Fibroblast of gingiva (primary cell): ENCODE results near the gene PACRG.

Experiments
- DNase-seq: peaks from one replicate; pipeline ENCODE4 v3.0.0-alpha.2; 2011; ENCODE audit warnings: low read depth

The PACRG gene

GRCh38 chr6:163177892-163178420 is 450.2 kb downstream of the PACRG start:
- DNase-seq, result no peak

GRCh38 chr6:163179061-163179460 is 451.3 kb downstream of the PACRG start:
- no peak for DNase-seq

- DNase-seq, result no peak
Observed at GRCh38 chr6:163179721-163180120, 451.9 kb downstream of the PACRG start.

- no peak for DNase-seq
Observed at GRCh38 chr6:163180874-163181541, 453.2 kb downstream of the PACRG start.

- no peak for DNase-seq
Observed at GRCh38 chr6:163181666-163182180, 453.9 kb downstream of the PACRG start.

- no peak for DNase-seq
Observed at GRCh38 chr6:163182696-163183095, 454.9 kb downstream of the PACRG start.

- DNase-seq, result no peak
Observed at GRCh38 chr6:163183806-163184205, 456.0 kb downstream of the PACRG start.

GRCh38 chr6:163185744-163186143 is 458.0 kb downstream of the PACRG start:
- DNase-seq, result no peak

- DNase-seq, result no peak
Observed at GRCh38 chr6:163186527-163186926, 458.8 kb downstream of the PACRG start.

- DNase-seq, result no peak
Observed at GRCh38 chr6:163187201-163187600, 459.4 kb downstream of the PACRG start.

- no peak for DNase-seq
Observed at GRCh38 chr6:163187606-163188005, 459.8 kb downstream of the PACRG start.

- no peak for DNase-seq
Observed at GRCh38 chr6:163188746-163189145, 461.0 kb downstream of the PACRG start.

GRCh38 chr6:163189609-163190008 is 461.8 kb downstream of the PACRG start:
- DNase-seq, result no peak

GRCh38 chr6:163190786-163191185 is 463.0 kb downstream of the PACRG start:
- no peak for DNase-seq

GRCh38 chr6:163191704-163192537 is 464.1 kb downstream of the PACRG start:
- DNase-seq, result no peak

GRCh38 chr6:163192591-163192990 is 464.8 kb downstream of the PACRG start:
- DNase-seq, result no peak

- no peak for DNase-seq
Observed at GRCh38 chr6:163193326-163193725, 465.6 kb downstream of the PACRG start.

- no peak for DNase-seq
Observed at GRCh38 chr6:163195721-163196691, 468.2 kb downstream of the PACRG start.

GRCh38 chr6:163197839-163198238 is 470.1 kb downstream of the PACRG start:
- DNase-seq, result no peak

GRCh38 chr6:163198396-163198795 is 470.6 kb downstream of the PACRG start:
- DNase-seq, result no peak

GRCh38 chr6:163199371-163199770 is 471.6 kb downstream of the PACRG start:
- no peak for DNase-seq

GRCh38 chr6:163200289-163200688 is 472.5 kb downstream of the PACRG start:
- no peak for DNase-seq
